Stimulated activated CD4-positive, alpha-beta T cell treated with anti-CD3 and anti-CD28 coated beads, Interleukin-1b, Interleukin-23, amount 100 ng/mL, for 48 hours (primary cell): ENCODE measurements around the gene HOXA7.

Source experiments
- DNase-seq: peaks from one replicate; pipeline ENCODE4 v3.0.0-alpha.2; 2020

HOXA7 gene

DNA sequence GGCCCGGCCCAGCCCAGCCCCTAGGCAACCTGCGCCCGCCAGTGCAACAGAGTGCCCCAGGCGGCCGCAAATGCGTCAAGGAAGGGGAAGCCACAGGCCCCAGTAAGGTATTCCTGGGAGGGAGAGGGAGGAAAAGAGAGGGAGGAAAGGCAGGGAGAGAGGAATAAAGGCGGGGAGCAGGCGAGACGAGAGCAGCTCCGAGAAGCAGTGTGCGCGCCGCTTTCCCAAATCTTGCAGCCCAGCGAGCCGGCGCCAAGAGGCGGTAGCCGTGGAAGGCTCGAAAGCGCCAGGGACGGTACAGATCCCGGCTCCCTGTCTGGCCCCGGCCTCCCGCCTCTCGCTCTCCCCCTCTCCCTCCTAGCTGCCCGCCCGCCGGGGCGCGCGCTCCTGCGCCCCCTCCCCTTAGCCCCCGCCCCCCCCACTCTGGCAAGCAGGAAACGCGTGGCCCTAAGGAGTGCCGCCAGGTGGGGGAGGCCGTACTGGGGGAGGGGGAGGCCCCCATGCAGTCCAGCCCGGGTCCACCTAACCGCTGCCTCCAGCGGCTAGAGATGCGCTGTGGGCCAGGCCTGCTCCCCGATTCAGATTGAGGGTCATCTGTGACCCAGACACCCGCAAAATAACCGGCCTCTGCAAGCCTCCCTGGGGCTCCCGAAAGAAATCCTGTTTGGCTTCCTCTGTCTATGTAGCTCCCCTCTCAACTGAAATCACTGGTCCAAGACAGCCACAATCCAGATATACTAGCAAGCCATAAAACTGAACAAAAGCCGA lies 13.4 kb upstream of the HOXA7 start:
- no peak for DNase-seq

DNA sequence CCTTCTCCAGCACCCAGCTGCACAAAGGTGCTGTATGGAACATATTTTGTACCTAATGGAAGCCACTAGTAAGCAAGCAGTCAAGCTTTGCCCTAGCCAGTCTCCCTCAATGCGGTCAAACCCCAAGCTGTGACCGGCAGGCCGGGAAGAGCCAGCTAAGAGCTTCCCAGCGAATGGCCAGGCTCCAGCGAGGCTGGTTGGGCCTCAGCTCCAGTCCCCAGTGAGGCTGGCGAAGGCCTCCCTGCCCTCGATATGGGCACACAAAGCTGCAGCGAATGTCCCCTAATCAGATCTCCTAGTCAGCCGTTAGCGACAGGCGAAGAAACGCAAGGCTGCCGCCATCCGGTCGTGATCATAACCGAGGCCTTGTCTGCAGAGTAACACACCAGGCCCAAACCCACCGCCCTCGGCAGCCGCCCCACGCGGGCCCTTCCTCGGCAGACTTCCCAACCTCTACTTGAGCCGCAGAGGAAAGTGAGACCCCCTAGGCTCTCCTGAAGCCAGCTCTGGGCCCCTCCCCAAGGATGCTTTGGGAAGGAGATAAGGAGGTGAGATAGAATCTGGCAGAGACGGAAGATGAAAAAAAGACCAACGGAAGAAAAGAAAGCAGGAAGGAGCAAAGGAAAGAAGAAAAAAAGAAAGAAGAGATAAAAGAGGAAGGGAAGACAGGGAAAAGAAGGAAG lies 11.9 kb upstream of the HOXA7 start:
- DNase-seq = no peak

DNA sequence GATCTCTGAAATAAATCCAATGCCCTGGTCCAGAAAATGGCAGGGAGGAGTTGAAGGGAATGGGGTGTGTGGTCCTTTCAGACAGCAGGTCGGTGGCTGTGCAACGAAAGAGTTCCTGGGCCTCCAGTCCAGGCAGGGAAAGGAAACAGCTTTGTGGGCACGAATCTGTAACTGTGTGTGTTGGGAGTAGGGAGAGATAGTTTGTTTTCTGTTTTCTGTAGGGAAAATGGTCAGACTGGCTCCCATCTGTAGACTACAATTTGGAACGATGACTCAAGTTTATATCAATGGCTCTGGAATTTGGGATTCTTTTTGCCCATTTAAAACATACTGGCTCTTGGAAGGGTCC lies 11.4 kb upstream of the HOXA7 start:
- DNase-seq = no peak

DNA sequence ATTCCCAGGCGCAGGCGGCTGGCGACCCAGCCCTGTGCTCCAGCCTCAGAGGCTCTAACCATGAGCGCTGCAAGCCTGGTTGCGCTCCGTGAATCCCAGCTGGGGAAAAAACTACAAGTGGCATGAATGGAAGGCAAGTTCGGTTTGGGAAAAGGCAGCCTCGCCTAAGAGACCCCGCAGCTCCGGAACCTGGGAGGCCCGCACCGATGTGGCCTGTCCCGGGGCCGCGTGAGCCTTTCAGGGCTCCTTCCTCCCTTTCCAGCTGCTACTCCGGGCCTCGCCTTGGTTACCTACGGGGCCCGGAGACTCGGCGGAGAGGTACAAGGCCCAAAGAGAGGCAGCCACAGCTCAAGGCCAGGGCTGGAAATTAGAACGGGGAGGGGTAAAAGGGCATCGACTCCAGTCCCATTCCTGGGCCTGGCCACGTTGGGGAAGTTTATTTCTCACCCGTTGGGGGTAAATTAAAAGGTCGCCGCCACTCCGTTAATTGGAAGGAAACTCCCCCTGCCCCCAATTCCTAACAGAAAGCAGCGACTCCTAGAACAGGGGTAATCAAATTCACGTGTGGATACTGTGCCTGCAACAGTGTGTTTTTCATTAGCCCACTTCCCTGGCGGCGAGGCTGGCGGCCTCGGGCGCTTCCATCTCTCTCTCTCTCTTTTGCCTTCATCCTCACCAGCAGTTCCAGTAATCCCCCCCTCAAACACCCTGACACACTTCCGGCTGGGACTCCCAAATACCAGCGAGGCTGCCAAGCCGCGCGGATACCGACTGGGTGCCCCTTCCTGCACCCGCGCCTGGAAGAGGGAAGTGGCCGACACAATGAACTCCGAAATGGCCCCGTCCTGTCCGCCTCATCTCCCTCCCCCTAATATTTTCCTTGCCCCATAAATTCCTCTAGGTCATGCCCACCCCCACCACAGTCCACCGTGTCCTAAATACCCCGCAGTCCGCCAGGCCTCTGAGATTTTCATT lies 10.3 kb upstream of the HOXA7 start:
- DNase-seq = no peak

DNA sequence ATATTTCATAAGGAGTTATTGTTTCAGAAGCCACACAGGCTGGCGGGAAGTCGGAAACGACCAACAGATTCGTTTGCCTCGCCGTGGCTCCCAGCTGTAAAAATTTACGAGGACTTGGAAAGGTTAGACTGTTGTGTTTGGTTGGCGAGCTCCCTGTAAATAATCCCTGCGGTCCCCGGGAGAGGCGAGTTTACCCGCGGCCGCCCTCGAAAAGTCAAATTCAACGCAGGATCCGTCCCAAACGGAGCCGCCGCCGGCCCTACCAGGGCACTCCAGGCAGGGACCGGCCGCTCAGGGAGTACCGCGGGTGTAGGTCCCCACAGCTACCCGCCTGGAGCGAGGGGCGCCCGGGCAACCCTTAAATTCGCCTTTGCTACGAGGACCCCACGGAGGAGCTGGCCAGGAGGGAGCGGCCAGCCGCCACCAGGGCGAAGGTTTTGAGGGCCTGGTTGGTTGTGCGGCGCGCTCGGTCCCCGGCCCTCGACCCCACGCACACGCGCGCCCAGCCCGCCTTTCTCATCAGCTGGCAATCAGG lies 9.6 kb upstream of the HOXA7 start:
- DNase-seq = no peak

DNA sequence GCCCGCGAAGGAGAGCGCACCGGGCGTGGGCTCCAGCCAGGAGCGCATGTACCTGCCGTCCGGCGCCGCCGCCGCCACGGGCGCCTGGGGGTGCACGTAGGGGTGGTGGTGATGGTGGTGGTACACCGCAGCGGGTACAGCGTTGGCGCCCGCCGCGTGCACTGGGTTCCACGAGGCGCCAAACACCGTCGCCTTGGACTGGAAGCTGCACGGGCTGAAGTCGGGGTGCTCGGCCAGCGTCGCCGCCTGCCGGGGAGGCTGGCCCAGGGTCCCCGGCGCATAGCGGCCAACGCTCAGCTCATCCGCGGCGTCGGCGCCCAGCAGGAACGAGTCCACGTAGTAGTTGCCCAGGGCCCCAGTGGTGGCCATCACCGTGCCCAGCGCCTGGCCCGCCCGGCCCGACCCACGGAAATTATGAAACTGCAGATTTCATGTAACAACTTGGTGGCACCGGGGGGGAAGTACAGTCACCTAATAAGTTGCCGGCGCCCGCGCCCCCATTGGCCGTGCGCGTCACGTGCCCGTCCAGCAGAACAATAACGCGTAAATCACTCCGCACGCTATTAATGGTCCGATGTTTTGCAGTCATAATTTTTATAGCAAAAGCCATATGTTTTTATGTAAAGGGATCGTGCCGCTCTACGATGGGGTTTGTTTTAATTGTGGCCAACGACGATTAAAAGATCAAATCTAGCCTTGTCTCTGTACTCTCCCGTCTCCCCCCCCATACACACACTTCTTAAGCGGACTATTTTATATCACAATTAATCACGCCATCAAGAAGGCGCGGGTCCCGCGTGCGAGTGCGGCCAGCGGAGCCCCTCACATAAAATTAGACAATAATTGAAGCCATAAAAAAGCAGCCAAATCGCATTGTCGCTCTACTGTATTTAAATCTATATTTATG lies 8.9 kb upstream of the HOXA7 start, which contains the start of gene HOXA9:
Gene HOXA9, minus strand, starts transcription at position 449 of the 907 bp plus-strand sequence. Its CDS starts 80 bp downstream, at position 369.
- DNase-seq = no peak

DNA sequence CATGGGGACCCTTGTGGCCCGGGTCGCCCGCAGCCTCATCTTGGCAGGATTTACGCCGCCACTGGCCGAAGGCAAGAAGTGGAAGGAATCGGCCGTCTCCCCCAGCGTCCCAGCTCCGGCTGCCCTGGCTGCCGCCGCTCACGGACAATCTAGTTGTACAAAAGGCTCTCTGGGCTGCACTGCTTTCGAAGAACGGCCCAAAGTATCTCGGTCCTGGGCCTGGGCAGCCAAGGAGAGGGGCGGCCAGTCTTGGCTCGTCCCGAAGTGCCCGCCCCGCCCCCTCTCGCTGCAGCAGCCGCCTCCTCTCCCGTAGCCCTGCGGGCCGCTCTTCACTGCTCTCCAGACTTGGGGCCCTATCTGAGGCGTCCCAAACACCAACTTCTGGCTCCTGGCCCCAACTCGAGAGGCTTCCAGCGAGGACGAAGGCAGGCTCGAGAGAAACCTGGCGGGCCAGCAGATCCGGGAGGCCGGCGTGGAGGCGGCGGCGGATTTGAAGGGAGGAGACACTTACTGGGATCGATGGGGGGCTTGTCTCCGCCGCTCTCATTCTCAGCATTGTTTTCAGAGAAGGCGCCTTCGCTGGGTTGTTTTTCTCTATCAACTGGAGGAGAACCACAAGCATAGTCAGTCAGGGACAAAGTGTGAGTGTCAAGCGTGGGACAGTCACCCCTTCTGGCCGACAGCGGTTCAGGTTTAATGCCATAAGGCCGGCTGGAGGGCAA lies 8.1 kb upstream of the HOXA7 start:
- DNase-seq = no peak

DNA sequence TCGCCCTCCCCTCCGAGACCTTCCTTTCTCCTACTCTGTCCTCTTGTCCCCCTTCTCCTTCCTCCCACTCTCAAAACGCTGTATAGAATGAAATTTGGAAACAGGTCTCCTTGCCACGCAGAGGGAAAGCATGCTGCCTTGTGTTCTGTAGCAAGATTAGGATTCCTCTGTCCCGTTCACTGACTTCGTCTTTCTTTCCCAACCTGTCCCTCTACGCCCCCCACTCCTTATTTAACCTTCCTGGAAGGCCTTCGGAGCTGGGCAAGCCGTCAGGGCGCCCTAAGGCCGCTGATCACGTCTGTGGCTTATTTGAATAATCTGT lies 7.5 kb upstream of the HOXA7 start:
- no peak for DNase-seq

DNA sequence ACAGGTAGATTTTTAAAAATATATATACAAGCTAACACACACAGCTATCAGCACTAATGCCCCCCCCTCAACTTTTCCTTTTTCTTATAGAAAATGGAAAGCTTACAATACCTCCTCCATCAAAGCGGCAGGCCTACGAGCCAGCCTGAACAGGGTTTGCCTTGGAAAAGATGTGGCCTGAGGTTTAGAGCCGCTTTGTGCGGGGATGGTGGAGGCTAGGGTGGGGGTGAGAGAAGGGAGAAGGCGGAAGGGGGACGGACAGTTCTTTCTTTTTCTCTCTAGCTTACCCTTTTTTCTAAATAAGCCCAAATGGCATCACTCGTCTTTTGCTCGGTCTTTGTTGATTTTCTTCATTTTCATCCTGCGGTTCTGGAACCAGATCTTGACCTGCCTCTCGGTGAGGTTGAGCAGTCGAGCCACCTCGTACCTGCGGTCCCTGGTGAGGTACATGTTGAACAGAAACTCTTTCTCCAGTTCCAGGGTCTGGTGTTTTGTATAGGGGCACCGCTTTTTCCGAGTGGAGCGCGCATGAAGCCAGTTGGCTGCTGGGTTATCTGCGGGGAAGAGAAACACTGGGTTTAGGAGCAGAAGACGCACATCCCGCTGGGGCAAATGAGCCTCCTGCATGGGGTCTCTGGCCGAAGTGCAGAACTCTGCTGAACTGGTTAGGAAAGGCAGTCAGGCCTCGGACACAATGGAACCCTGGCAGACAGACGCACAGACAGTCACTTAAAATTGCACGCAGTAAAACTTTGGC lies 7.0 kb upstream of the HOXA7 start:
- no peak for DNase-seq

DNA sequence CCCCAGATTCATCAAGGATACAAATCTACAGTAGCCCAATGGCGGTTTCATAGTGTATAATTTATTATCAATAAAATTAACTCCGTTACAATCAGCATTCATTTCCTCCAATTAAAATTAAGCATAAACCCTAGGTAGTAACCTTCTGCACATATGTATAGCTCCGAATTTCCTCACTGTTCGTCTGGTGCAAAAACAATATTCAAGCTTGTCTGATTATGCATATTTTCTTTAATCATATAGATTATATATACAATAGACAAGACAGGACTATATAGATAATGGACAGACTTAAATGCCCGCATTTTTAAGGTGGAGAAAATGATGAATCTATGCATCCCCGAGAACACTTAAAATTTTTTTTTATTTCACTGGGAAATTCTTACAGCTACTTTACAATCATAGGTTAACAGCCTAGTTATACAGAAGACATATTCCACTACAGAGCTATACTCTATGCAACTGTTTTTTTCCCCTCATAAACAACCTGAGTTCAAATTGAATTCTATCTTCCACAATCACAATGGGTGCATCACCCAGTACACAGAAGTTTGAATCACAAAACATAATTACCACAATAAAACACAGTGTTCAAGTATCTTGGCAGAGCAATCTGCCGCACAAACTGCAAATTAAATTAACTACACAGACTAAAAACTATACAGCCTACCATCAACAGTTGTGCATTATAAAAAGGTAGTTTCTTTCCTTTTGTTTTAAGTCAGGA lies 6.2 kb upstream of the HOXA7 start:
- no peak for DNase-seq

DNA sequence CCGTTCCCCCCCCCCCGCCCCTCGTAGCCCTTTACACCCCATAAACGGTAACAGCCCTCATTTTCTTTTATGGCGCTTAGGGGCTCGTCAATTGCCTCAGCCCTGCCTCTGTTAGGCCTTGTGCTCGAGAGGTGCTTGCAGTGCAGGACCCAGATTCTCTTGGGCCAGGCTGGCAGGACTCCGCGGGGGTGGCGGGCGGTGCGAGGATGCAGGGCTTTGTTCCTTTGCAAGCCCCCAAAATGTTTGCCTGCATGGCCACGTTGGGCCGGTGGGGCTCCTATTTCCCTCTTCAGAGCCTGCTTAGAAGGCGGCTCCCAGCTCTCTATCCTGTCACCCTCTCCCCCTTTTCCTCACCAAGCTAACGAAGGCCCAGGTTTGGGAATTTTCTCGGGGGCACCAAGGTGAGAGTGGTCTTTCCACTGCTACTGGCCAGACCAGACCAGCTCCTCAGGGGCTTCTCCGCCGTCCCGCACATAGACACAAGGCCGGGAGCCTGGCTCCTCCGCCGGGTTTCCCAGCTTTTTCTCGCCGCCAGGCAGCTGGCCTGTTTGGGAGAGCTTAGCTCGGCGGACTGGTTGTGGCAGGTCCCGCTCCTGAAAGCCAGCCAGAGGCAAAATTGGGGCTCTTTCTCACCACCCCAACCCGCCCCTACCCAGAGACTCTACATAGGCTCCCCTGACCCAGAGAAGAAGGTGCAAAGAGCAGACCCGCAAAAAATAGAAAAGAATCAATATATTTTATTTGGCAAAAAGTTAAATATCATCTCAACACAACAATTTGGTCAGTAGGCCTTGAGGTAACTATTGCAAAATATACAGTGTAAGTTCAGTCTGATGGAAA lies 5.5 kb upstream of the HOXA7 start:
- no peak for DNase-seq

DNA sequence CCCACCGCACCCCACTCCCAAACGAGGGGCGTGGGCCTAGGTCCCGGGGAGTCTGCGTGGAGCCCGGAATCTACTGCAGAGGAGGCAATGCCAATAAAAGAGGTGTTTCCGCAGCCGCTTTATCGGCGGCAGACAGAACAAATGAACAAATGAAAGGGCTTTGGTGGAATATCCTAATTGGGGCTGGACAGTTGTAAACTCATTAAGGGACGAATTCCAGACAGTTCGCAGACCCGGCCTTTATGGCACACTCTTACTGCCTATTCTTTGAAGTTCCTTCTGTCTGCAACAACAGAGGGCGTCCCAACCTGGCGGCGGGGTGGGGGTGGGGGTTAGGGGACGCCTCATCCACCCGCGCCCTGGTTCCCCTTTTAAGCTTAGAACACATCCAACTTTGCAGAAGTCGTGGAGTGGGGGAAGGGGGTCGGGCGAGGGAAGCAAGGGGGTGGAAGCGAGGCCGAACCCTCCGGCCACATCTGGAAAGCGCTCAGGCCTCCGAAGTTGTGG lies 4.8 kb upstream of the HOXA7 start:
- no peak for DNase-seq

DNA sequence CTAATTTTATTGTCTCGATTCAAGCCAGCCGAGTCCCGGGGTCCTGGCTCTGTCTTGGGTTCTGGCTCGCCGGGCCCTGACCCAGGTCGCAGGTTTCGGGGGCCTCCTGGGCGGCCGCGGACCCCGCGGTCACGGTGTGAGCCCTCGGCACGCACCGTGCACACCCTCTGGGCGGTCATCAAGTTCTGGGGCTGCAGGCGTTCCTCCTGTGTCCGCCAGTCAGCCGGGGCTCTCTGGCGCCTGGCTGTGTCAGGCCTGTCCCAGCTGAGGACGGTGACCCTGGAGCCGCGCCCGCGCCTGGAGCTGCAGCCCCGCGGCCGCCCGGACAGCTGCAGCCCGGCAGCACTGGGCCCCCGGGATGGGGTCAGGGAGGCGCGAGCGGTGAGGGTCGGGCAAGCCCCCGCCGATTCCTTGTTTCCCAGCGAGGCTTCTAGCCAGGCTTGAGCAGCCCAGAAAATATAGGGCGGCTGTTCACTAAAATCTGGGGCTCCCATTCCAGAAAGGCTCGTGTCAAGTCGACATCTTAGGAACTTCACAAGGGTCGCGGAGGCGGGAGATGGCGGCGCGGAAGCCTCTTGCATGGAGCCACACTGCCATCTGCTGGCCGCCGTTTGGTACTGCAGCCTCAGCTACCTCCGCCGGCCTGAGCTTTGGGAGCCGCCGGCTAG lies 4.2 kb upstream of the HOXA7 start:
- DNase-seq = peak; percentile 82

DNA sequence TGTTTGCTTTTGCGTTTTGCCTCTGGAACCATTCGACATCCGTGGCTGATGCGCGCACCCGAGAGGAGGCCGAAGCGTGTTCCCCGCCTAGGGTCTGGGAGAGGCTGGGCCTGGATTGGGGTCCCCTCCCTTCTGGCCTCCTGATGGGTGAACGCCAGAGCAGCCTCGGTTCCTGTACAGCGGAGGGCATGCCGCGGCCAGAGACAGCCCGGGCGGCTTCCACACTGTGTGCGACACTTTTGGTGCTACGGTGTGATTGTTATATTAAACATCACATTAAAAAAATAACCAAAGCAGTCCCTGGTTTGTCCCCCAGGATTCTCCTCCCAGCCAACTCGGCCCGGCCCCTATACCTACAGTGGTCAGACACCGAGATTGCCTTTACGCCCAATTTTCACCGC lies 3.7 kb upstream of the HOXA7 start:
- DNase-seq = no peak

DNA sequence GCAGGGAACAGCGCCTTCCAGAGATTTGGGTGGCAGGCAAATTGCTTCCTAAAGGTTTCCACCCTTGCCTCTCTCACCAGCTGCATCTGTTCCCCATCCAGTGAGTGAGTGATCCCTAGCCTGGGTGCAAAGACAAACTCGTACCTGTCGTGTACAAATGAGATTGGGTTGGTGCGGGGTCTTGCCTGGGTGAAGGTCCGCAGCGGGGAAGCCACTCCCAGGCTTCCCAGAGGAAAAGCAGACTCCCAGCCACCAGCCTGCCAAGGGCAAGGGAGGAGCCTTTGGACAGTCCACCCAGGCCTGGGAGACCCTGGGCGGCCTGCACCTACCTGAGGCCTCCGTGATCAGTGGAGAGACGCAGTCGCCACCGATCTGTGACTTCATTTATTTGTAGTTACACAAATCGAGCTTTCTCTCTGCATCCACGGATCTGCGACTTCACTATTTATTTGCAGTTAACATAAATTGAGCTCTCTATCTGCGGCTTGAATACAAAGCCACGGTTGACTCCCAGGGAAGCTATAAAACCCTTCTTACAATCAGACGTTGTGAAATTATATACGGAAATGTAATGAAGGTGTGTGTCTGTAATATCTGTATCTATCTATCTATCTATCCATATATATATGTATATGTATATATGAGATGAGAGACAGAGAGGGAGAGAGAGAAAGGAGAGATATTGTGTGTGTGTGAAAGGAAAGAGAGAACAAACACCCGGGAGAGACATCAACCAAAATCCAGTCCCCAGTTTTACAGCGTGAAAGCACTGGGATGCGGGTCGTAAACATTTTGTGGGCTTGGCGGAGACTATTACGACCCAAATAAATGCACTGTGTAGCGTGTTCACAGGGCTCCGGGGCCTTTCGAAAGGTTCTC lies 3.0 kb upstream of the HOXA7 start:
- no peak for DNase-seq

DNA sequence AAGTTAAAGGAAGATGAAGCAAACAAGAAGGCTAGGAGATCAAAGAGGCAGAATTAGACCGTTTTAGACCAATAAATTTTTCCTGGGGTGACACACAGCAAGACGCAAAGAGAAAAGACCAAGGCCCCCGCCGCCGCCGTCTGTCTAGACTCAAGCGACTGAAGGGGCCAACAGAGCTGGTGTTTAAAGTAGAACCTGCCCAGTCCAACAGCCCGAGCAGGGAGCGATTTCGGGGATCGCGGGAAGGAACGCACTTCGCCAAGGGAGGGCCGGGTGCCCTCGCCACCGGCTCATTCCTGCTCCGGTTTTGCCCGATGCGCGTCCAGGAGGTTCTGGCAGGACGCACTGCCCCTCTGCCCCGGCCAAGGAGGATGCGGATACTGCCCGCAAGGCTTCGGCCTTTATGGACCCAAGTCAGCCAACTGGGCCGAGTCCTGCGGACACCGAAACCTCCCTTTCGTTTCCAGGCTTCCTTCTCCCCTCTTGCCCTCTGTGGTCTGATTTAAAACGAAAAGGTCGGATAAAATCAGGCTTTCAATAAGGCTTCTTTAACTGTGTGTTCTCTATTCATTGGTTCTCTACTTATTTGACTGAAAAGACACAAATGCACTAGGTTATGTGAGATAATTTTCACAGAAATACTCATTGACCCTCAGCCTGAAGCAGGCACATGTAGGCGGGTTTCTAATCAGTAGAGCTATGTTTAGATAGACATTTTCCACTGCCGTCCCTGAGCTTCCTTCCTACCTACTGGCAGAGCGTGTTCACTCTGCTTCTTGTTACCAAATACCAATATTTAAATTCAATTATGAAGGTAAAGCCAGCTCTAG lies 2.2 kb upstream of the HOXA7 start:
- no peak for DNase-seq
